GM06990 (cell line): ENCODE data around the gene SKI.

Experiments used
- DNase-seq: peaks from one replicate; pipeline ENCODE4 v3.0.0-alpha.2; 2011; ENCODE audit not compliant: insufficient read length; ENCODE audit errors: extremely low read depth
- H3K27me3 ChIP-seq: replicated peaks from 2 replicates; pipeline ENCODE4 v1.6.0; 2011; ENCODE audit warnings: low read length; ENCODE audit not compliant: control insufficient read depth, insufficient read depth
- H3K36me3 ChIP-seq: 2 replicates; pipeline ENCODE4 v1.5.1; 2011; ENCODE audit warnings: low read length; ENCODE audit not compliant: control insufficient read depth, insufficient read depth
- H3K4me3 ChIP-seq: replicated peaks from 2 replicates; pipeline ENCODE4 v1.5.1; 2011; ENCODE audit warnings: low read depth, mild to moderate bottlenecking, control low read depth, low read length
- CTCF ChIP-seq: IDR thresholded peaks from 2 replicates; pipeline ENCODE4 v1.5.1; 2011; ENCODE audit warnings: low read length, control low read depth, mild to moderate bottlenecking, inconsistent platforms; ENCODE audit not compliant: insufficient read depth, poor library complexity, severe bottlenecking

The SKI gene

GRCh38 chr1:2299131-2299627 lies 71.1 kb downstream of the SKI start:
- H3K27me3 ChIP-seq = no peaks in the 10 kb centered on the region
- no peak for TF ChIP-seq CTCF
- H3K4me3 ChIP-seq = no peak overlapping the region
- peaks cover 3% of the 10 kb centered on the region; the same call in 1 of the 2 replicates for H3K36me3 ChIP-seq
- DNase-seq = no peak

- peak; percentile 85 for DNase-seq
- Histone ChIP-seq H3K27me3 (no peaks in the 10 kb centered on the region), H3K36me3 (peaks cover 5% of the 10 kb centered on the region), H3K4me3 (peak overlapping the region; percentile 61)
- TF ChIP-seq CTCF = no peak
Observed at GRCh38 chr1:2300004-2300771, 72.1 kb downstream of the SKI start.

- Histone ChIP-seq H3K4me3 (peak overlapping the region; percentile 61), H3K27me3 (no peaks in the 10 kb centered on the region), H3K36me3 (peaks cover 8% of the 10 kb centered on the region)
- DNase-seq = peak; percentile 87
- TF ChIP-seq CTCF = no peak
Observed at GRCh38 chr1:2300851-2301606, 72.9 kb downstream of the SKI start.

- Histone ChIP-seq H3K27me3 (no peaks in the 10 kb centered on the region), H3K4me3 (peak overlapping the region; percentile 61), H3K36me3 (peaks cover 10% of the 10 kb centered on the region)
- no peak for TF ChIP-seq CTCF
- no peak for DNase-seq
Observed at GRCh38 chr1:2301607-2302291, 73.6 kb downstream of the SKI start.

GRCh38 chr1:2302292-2302925 lies 74.3 kb downstream of the SKI start:
- no peak for DNase-seq
- no peak for TF ChIP-seq CTCF
- H3K4me3 ChIP-seq = no peak overlapping the region
- H3K27me3 ChIP-seq = no peaks in the 10 kb centered on the region
- peaks cover 10% of the 10 kb centered on the region for H3K36me3 ChIP-seq
